ENCODE measurements around the gene APOA4.

APOA4 gene

DNA sequence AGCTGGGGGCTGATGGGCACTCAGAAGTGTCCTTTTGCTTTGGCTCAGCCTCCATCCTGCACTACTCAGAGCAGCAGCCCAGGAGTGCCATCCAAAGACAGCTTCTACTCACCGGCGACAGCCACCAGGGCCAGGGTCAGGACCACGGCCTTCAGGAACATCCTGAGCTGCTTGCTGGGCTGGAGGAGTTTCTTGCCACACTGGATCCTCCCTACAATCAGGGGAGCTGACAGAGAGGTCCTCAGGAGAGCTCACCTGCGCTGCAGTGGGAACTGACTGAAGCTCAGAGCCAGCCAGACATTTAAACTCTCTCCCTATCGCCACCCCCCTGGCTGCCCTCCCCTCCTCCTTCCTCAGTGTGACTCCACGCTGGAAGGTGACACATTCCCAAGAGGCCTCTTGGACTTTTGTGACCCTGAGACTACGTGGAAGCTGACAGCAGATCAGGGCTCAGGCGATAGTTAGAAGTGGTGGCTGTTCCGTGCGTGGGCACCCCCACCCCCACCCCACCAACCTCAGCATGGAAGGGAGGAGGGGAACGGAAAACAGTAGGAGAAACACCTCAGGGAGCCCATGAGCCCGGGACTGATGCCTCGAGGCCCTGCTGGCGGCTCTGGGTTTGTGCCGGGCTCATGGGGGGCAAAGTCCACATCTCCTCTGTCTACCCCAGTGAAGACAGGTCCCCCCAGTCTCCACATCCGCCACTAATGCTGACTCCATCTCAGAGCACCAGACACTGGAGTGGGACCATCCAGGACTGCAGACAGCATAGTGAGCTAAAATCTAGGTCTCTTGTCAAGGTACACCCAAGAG is at the start of gene APOA4:
Gene APOA4 (minus strand): TSS at position 274 of the 813 bp plus-strand sequence. CDS start 113 bp downstream, at position 161.
- no peak for DNase-seq
- no peaks in the 10 kb centered on the region for H3K27me3 ChIP-seq (ENCODE audit: insufficient read depth, low read length, poor library complexity)
- no peak within 1 kb of the TSS for H3K27ac ChIP-seq (ENCODE audit: low read length)
- no peaks in the 10 kb centered on the region for H3K9me3 ChIP-seq (ENCODE audit: insufficient read depth, low read length, severe bottlenecking)
- H3K4me2 ChIP-seq (ENCODE audit: insufficient read depth, low read length): no peak within 1 kb of the TSS
- H4K20me1 ChIP-seq (ENCODE audit: insufficient read depth, low read length): no peaks in the 10 kb centered on the region
- H2AFZ ChIP-seq (ENCODE audit: low read depth, low read length): no peak within 1 kb of the TSS
- ATAC-seq (ENCODE audit: insufficient read depth, low read depth): no peak
- H3K36me3 ChIP-seq (ENCODE audit: insufficient read depth, low read length): no peaks in the 10 kb centered on the region
- TF ChIP-seq, protein P1, sequence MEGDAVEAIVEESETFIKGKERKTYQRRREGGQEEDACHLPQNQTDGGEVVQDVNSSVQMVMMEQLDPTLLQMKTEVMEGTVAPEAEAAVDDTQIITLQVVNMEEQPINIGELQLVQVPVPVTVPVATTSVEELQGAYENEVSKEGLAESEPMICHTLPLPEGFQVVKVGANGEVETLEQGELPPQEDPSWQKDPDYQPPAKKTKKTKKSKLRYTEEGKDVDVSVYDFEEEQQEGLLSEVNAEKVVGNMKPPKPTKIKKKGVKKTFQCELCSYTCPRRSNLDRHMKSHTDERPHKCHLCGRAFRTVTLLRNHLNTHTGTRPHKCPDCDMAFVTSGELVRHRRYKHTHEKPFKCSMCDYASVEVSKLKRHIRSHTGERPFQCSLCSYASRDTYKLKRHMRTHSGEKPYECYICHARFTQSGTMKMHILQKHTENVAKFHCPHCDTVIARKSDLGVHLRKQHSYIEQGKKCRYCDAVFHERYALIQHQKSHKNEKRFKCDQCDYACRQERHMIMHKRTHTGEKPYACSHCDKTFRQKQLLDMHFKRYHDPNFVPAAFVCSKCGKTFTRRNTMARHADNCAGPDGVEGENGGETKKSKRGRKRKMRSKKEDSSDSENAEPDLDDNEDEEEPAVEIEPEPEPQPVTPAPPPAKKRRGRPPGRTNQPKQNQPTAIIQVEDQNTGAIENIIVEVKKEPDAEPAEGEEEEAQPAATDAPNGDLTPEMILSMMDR (IDR thresholded peaks at IDR 0.05; ENCODE audit: borderline replicate concordance, extremely low read depth, low read length, poor library complexity, severe bottlenecking): no peak
- TF ChIP-seq EZH2 (IDR thresholded peaks at IDR 0.05; ENCODE audit: borderline replicate concordance, low read depth, low read length, severe bottlenecking): no peak
- no peaks in the 10 kb centered on the region for H3K79me2 ChIP-seq (ENCODE audit: insufficient read depth, low read length)
- H3K4me3 ChIP-seq (ENCODE audit: low read depth in 1 of 2, low read length in 2 of 2): no peak within 1 kb of the TSS
- no peaks in the 10 kb centered on the region for H3K4me1 ChIP-seq (ENCODE audit: insufficient read depth, low read length)
- H3K9ac ChIP-seq (ENCODE audit: low read depth, low read length): no peak within 1 kb of the TSS

DNA sequence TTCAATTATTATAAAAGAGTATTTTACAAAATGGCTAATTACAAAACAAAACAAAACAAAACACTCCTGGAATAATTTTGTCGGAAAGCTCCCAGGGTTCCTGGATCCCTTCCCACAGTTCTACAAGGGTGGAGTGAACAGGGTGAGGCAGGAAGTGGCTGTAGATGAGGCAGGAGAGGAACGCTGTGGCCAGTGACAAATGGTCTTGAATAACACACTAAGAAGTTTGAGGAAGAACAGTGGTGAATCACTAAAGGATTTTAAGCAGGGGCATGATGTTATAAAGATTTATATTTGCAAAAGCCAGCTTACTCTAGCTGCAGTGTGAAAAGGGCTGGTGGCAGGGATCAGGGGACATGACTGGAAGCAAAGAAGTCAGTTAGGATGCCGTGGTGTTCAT is 48.1 kb upstream of the APOA4 start:
- Histone ChIP-seq H3K9ac (ENCODE audit: low read depth, low read length) (no peak overlapping the region), H2AFZ (ENCODE audit: low read depth, low read length) (no peak overlapping the region), H3K9me3 (ENCODE audit: insufficient read depth, low read length, severe bottlenecking) (no peaks in the 10 kb centered on the region), H3K4me3 (ENCODE audit: low read depth in 1 of 2, low read length in 2 of 2) (no peak overlapping the region), H3K79me2 (ENCODE audit: insufficient read depth, low read length) (no peaks in the 10 kb centered on the region), H4K20me1 (ENCODE audit: insufficient read depth, low read length) (no peaks in the 10 kb centered on the region), H3K36me3 (ENCODE audit: insufficient read depth, low read length) (peaks cover 79% of the 10 kb centered on the region), H3K27ac (ENCODE audit: low read length) (no peak overlapping the region), H3K4me2 (ENCODE audit: insufficient read depth, low read length) (no peak overlapping the region), H3K27me3 (ENCODE audit: insufficient read depth, low read length, poor library complexity) (no peaks in the 10 kb centered on the region), H3K4me1 (ENCODE audit: insufficient read depth, low read length) (no peaks in the 10 kb centered on the region)
- TF ChIP-seq, protein P1 (IDR thresholded peaks at IDR 0.05; ENCODE audit: borderline replicate concordance, extremely low read depth, low read length, poor library complexity, severe bottlenecking): no peak
- TF ChIP-seq EZH2 (IDR thresholded peaks at IDR 0.05; ENCODE audit: borderline replicate concordance, low read depth, low read length, severe bottlenecking): no peak
- ATAC-seq (ENCODE audit: insufficient read depth, low read depth) (no peak), DNase-seq (no peak)

DNA sequence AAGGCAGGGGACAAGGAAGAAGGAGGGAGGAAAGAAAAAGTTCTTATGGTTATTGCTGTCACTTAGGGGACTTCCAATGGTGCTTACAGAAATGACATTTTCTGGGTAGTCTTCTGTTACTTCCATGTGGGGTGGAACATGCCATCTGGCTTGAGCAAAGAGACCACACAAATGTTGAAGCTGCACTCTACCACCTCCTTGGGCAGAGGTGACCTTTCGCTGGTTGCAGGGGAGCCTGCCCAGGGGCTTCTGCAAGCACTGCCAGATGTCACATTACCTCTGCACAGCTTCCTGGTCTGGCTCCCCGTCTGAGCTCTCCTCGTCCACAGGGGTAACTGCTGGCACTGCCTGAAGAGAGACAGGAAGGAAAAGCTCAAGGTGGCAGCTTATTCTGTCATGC is 47.0 kb upstream of the APOA4 start:
- Histone ChIP-seq H3K4me3 (ENCODE audit: low read depth in 1 of 2, low read length in 2 of 2) (no peak overlapping the region), H2AFZ (ENCODE audit: low read depth, low read length) (no peak overlapping the region), H3K4me2 (ENCODE audit: insufficient read depth, low read length) (no peak overlapping the region), H3K27me3 (ENCODE audit: insufficient read depth, low read length, poor library complexity) (no peaks in the 10 kb centered on the region), H3K36me3 (ENCODE audit: insufficient read depth, low read length) (peaks cover 71% of the 10 kb centered on the region), H3K27ac (ENCODE audit: low read length) (no peak overlapping the region), H3K9me3 (ENCODE audit: insufficient read depth, low read length, severe bottlenecking) (no peaks in the 10 kb centered on the region), H3K79me2 (ENCODE audit: insufficient read depth, low read length) (no peaks in the 10 kb centered on the region), H4K20me1 (ENCODE audit: insufficient read depth, low read length) (no peaks in the 10 kb centered on the region), H3K9ac (ENCODE audit: low read depth, low read length) (no peak overlapping the region), H3K4me1 (ENCODE audit: insufficient read depth, low read length) (no peaks in the 10 kb centered on the region)
- TF ChIP-seq, protein P1 (IDR thresholded peaks at IDR 0.05; ENCODE audit: borderline replicate concordance, extremely low read depth, low read length, poor library complexity, severe bottlenecking): no peak
- TF ChIP-seq EZH2 (IDR thresholded peaks at IDR 0.05; ENCODE audit: borderline replicate concordance, low read depth, low read length, severe bottlenecking): no peak
- DNase-seq: no peak
- ATAC-seq (ENCODE audit: insufficient read depth, low read depth): no peak

Data from DND-41 (cell line).